Measurements from ENCODE around the gene RETN.

RETN gene

GRCh38 chr19:7623725-7624603 is 44.9 kb upstream of the RETN start:
- H3K27ac ChIP-seq (ENCODE audit: poor library complexity, severe bottlenecking): no peak overlapping the region
- no peak overlapping the region for H3K4me3 ChIP-seq (ENCODE audit: severe bottlenecking)
- DNase-seq (ENCODE audit: low spot score) (no peak), ATAC-seq (ENCODE audit: low read depth) (no peak)
- no peaks in the 10 kb centered on the region for H3K9me3 ChIP-seq (ENCODE audit: severe bottlenecking)
- no peaks in the 10 kb centered on the region for H3K27me3 ChIP-seq (ENCODE audit: insufficient read depth, poor library complexity, severe bottlenecking)
- no peaks in the 10 kb centered on the region for H3K4me1 ChIP-seq (ENCODE audit: insufficient read depth, poor library complexity, severe bottlenecking)
- peaks cover 47% of the 10 kb centered on the region for H3K36me3 ChIP-seq (ENCODE audit: low read depth)
- no peak for TF ChIP-seq CTCF (IDR thresholded peaks at IDR 0.05; ENCODE audit: poor library complexity, severe bottlenecking)

DNA sequence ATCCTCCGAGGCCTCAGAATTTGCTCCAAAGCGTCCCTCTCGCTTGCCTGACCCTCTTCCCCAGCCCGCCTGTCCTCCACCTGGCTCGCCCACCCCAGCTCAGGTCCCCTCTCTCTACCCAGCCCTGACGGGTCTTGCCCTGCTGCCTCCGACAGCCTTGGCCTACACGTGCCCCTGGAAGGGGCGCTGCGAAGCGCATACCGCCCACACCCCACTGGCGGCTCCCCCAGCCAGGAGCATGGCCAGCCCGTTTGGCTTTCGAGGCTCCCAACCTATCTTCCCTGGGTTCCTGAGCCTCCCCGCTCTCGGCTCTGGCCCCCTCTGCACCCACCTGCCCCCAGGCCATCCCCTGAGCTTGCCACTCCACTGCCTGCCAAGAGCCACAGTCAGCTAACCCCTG is 44.0 kb upstream of the RETN start:
- TF ChIP-seq CTCF (IDR thresholded peaks at IDR 0.05; ENCODE audit: poor library complexity, severe bottlenecking): no peak
- Histone ChIP-seq H3K36me3 (ENCODE audit: low read depth) (peaks cover 46% of the 10 kb centered on the region), H3K4me1 (ENCODE audit: insufficient read depth, poor library complexity, severe bottlenecking) (no peaks in the 10 kb centered on the region), H3K4me3 (ENCODE audit: severe bottlenecking) (no peak overlapping the region), H3K27me3 (ENCODE audit: insufficient read depth, poor library complexity, severe bottlenecking) (no peaks in the 10 kb centered on the region), H3K9me3 (ENCODE audit: severe bottlenecking) (no peaks in the 10 kb centered on the region), H3K27ac (ENCODE audit: poor library complexity, severe bottlenecking) (no peak overlapping the region)
- DNase-seq (ENCODE audit: low spot score): no peak
- no peak for ATAC-seq (ENCODE audit: low read depth)

GRCh38 chr19:7625763-7626372 is 43.0 kb upstream of the RETN start:
- Histone ChIP-seq H3K27me3 (ENCODE audit: insufficient read depth, poor library complexity, severe bottlenecking) (no peaks in the 10 kb centered on the region), H3K27ac (ENCODE audit: poor library complexity, severe bottlenecking) (no peak overlapping the region), H3K4me3 (ENCODE audit: severe bottlenecking) (no peak overlapping the region), H3K36me3 (ENCODE audit: low read depth) (peaks cover 39% of the 10 kb centered on the region), H3K9me3 (ENCODE audit: severe bottlenecking) (no peaks in the 10 kb centered on the region), H3K4me1 (ENCODE audit: insufficient read depth, poor library complexity, severe bottlenecking) (peaks cover 4% of the 10 kb centered on the region)
- DNase-seq (ENCODE audit: low spot score) (no peak), ATAC-seq (ENCODE audit: low read depth) (no peak)
- no peak for TF ChIP-seq CTCF (IDR thresholded peaks at IDR 0.05; ENCODE audit: poor library complexity, severe bottlenecking)

- Histone ChIP-seq H3K27ac (ENCODE audit: poor library complexity, severe bottlenecking) (no peak overlapping the region), H3K36me3 (ENCODE audit: low read depth) (peaks cover 31% of the 10 kb centered on the region), H3K9me3 (ENCODE audit: severe bottlenecking) (no peaks in the 10 kb centered on the region), H3K4me1 (ENCODE audit: insufficient read depth, poor library complexity, severe bottlenecking) (peaks cover 5% of the 10 kb centered on the region), H3K27me3 (ENCODE audit: insufficient read depth, poor library complexity, severe bottlenecking) (no peaks in the 10 kb centered on the region), H3K4me3 (ENCODE audit: severe bottlenecking) (no peak overlapping the region)
- ATAC-seq (ENCODE audit: low read depth) (no peak), DNase-seq (ENCODE audit: low spot score) (no peak)
- TF ChIP-seq CTCF (IDR thresholded peaks at IDR 0.05; ENCODE audit: poor library complexity, severe bottlenecking): no peak
These were observed 41.7 kb upstream of the RETN start for GRCh38 chr19:7627166-7627565.
